MM.1S (cell line): Measurements from ENCODE around the gene TMEM182.

ENCODE experiments used
- EZH2 ChIP-seq: fragments of 300-600 bp; sonication (generic); optimal IDR thresholded peaks from 2 replicates; pipeline ENCODE3; 2017; ENCODE audit warnings: low read depth, mild to moderate bottlenecking, antibody characterized with exemption, low read length, mixed read lengths
- EZH2phosphoT487 ChIP-seq: fragments of 300-600 bp; sonication (generic); IDR thresholded peaks from 2 replicates; pipeline ENCODE4 v1.6.1; 2018; ENCODE audit warnings: antibody characterized with exemption, low read length

- TF ChIP-seq EZH2 (no peak), EZH2phosphoT487 (no peak)
Observed at GRCh38 chr2:102768253-102768652, 6.4 kb downstream of the TMEM182 start.
